ENCODE results near the gene TPCN1.
A peak's percentile ranks its signal among the peaks of the same experiment; 100 is the strongest.

TPCN1 gene

DNA sequence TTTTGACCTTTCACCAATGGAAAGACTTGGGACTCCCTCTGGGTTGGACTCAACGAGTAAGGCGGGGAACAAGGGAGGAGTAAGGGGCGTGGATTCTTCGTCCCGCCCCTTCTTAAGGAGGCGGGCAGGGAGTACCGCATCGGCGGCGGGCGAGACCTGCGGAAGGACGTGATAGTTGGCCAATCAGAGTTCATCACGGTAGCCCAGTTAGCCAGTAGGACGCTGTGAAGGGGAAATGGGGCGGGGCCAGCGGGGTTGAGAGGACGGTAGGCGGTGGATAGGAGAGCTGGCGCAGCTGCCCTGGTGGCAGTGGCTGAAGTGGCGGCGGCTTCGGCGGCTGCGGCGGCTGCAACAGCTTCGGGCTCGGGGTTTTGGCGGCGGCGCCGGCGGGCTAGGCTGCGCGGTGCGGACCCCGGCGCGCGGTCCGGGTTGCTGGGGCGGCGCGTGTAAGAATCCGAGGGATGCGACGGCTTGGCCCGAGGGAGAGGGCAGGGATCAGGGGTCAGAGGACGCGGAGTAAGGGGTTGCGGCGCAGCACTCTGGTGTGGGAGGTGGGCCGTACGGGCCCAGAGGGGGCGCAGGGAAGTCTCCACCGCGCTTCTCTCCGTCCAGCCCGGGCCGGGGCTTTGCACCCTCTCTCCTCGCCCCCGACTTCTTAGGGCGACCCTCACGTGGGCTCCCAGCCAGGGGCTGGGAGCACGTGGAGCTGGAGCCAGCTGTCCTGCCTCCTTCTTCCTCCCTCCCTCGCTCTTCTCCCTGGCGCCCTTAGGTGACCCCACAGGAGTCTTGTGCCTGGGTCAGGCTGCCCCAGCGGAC, at the start of gene TPCN1:
Gene TPCN1 (plus strand): TSS at position 284 of the 816 bp plus-strand sequence. CDS start 5,389 bp downstream, outside the sequence.
- ATAC-seq, result peak; percentile 96
- peak; percentile 98 for DNase-seq

DNA sequence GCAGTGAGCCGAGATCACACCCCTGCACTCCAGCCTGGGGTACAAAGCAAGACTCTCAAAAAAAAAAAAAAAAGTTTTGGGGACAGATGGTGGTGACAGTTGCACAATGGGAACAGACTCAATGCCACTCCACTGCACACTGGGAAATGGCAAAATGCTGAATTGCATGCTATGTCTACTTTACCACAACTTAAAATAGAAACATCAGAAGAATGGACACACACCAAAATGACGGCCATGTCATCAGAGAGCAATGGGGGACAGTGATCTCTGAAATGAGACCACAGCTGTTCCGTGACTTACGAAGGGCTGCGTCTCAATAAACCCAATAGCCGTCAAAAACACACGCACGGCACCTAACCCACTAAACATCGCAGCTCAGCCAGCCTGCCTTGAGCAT, 49.7 kb upstream of the TPCN1 start:
- DNase-seq, result no peak
- ATAC-seq, result no peak

DNA sequence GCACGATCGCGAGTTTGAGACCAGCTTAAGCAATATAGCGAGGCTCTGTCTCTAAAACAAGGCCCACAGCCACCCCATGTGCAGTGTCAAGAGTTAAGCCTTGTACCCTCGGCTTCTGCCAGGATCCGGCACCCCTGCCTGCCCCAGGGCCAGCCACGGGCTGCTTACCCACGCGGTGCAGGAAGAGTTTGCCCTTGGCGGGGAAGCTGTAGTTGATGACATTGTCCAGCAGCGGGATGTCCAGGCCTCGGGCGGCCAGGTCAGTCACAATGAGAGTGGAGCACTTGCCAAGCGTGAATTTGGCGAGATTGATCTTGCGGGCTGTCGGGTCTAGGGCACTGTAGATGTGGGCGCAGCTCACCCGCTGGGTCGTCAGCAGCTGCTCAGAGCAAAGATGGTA, 49.1 kb upstream of the TPCN1 start:
- ATAC-seq (no peak), DNase-seq (no peak)

DNA sequence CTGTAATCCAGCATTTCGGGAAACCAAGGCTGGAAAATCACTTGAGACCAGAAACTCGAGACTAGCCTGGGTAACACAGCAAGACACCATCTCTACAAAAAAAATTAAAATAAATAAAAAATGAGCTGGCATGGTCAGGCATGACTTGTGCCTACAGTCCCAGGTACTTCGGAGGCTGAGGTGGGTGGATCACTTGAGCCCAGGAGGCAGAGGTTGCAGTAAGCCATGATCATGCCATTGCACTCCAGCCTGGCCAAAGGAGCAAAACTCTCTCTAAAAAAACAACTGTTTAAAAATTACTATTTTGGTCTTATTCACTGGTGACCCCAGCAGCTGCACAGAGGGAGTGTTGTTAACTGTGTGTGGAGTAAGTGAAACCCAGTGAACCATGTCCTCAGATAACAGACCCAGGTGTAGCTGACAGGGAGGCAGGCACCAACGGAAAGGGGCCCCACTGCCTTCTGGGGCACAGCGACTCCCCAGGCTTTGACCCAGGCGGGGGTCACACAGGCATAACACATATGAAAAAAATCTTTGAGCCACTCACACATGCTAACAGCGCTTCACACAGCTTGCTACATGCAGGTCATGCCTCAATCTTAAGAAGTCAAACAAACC, 48.1 kb upstream of the TPCN1 start:
- DNase-seq (no peak), ATAC-seq (no peak)

DNA sequence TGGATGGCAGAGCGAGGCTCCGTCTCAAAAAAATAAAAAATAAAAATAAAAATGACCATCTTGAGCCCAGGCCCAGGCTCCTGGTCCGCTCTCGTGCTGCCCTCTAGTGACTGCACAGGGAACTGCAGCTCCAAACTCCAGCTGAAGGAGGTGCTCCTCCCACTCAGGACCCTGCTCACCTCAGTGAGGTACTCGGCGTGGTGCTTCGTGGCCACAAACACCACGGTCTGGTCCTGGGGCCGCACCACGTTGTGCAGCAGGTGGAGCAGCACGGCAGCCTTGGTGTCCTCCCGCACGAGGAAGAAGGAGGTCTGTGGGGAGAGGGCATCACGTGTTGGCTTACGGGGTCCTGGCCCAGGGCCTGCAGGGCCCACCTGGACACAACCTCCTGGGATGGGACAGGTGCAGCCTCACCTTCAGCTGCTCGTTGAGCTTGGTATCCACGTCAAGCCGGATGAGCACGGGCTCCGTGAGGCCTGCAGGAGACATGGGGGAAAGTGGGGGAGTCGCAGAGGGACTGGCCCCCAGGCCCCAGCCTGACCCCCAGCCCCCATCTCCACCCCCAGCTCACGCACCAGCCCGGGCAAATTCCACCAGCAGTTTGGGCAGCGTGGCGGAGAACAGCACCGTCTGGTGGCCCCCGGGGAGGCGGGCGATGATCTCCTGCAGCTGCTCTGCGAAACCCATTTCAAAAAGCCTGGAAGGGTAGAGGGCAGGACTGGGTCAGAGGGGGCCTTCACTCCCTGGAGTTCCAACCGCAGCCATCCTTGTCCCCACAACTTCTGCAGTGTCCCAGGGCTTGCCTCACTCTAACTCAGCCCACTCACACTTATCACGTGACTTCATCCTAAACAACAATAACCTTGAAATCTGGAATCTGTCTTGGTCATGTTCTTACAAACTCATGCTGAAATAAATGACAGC, 46.5 kb upstream of the TPCN1 start:
- ATAC-seq (peak; percentile 81), DNase-seq (peak; percentile 88)

DNA sequence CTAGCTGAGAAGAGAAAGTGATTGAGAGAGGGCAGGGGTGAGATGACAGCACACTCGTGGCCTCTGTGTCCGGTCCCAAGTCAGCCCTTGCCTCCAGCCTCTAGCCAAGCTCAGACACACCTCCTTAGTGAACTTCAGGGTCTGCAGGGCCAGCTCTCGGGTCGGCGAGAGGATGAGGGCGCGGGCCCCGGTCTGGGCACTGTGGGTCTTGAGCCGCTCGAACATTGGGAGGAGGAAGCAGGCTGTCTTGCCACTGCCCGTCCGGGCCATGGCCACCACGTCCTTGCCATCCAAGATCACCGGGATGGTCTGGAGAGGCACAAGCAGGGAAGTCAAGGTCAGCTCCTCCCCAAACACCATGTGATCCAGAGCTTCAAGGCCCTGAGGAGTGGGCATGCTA, 42.2 kb upstream of the TPCN1 start:
- ATAC-seq, result no peak
- no peak for DNase-seq

DNA sequence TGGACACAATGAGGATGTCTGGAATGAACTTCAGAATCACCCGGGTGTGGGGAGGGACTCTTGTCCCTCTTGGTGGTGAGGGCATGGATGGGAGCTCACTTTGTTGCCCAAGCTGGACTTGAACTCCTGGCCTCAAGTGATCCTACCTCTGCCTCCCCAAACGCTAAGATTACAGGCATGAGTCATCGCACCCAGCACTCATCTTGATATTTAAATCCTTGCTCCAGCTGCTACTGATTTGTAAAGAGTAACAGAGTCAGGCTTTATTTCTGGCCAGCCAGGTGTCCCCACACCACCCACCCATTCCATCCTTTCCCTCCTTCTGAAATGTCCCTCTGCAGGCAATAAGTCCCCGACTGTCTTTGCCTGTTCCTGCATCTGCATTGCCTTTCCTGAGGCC, 40.9 kb upstream of the TPCN1 start:
- no peak for ATAC-seq

DNA sequence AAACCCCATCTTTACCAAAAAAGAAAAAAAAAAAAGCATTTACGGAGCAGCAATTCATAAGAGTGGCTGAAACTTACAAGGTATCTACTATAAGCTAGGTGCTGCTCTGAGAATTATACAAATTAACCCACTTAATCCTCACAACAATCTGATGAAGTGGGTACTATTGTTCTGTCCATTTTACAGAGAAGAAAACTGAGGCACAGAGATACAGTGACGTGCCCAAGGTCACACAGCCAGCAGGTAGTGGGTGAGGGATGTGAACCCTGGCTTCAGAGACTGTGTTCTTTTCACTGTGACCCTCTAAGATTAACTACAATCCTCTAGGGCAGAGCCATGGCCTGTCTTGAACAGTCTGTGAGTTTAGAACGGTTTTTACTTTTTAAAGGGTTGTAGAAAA, 39.3 kb upstream of the TPCN1 start:
- no peak for ATAC-seq
- DNase-seq, result no peak

More for the DNA sequence above, 40.9 kb upstream of the TPCN1 start:
- DNase-seq, result no peak

DNA sequence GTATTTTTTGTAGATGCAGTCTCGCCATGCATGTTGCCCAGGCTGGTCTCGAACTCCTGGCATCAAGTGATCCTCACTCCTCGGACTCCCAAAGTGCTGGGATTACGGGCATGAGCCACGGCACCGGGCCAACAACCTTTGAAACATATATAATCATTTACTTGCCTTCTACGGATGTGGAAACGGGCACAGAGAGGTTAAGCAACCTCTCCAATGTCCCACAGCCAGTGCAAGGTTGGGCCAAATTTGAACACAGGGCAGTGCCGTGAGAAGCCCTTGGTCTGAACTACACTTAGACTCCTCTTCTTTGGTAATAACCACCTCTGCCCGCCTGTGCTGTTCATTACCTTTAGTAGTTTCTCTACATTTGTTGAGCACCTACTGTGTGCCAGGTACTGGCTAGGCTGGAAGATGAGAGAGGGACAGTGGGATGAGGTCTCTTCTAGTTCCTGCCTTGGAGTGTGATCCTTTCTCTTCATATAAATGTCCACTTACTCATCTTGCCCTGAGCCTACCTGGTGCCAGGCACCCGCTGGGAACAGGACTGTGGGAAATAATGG, 38.2 kb upstream of the TPCN1 start:
- ATAC-seq, result no peak
- no peak for DNase-seq

DNA sequence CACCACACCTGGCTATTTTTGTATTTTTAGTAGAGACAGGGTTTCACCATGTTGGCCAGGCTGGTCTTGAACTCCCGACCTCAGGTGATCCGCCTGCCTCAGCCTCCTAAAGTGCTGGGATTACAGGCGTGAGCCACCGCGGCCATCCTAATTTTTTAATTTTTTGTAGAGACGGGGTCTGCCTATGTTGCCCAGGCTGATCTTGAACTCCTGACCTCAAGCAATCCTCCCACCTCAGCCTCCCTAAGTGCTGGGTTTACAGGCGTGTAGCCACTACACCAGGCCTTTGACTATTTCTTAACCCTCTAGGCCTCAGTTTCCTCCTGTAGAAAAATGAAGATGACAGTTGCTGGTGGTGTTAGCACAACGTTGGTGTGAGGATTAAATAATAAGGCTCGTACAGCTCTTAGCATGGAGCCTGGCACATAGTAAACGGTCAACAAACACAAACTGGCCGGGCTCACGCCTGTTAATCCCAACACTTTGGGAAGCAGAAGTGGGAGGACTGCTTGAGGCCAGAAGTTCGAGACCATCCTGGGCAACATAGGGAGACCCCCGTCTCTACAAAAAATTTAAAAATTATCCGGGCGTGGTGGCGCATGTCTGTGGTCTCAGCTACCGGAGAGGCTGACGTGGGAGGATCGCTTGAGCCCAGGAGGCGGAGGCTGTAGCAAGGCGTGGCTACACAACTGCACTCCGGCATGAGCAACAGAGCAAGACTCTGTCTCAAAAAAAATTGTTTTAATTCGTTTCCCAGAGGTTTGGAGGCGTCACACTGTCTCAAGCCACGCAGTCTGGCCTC, 37.0 kb upstream of the TPCN1 start:
- DNase-seq, result no peak
- peak; percentile 71 for ATAC-seq

DNA sequence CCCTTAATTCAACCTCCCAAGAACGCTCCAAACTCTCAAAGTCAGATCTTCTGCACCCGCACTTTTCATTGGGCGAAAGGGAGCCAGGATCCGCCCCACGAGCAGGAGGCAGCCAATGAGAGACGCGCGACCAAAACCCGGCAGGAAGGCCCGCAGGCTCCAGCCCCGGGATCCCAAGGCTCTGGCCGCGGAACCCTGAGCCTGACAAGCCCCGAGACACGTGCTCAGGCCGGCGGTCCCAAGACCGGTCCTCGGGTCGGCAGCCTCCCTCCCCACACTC, 36.4 kb upstream of the TPCN1 start:
- peak; percentile 88 for ATAC-seq

DNA sequence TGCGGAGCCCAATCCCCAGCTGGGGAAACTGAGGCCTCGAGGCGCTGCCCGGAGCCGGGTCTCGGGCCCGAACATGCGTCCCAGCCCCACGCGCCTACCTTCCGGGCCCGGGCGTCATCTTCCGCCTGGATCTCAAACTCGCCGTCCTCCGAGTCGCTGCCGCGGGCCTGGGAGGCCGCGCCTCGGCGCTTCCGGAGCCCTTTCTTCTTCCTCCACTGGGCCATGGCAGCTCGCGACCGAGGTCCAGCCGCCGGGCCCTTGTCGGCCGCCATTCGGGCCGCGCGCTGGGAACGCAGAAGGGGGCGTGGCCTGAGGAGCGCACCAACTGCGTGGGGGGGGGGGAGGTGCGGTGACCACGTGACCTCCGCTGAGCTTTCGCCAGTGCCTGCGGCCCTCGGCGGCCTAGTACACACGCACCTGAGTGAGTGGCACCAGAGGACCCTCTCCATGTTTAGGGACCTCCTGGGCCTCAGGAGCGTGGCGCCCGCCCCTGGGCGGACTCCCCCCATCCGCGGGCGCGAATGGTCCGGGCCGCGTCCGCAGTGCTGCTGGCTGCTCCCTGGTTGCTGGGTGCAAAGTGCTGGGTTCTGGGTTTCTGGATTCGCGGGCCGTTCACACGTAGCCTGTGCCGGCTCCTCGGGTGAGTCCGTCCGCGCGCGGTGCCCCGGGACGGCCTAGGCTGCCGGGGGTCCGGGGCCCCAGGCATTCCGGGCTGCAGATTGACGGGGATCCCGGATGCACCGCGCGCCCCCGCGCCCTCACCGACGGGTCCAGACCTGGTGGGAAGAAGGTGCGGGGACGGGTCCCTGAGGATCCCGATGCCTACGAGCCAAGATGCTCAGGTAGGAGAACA, 35.9 kb upstream of the TPCN1 start, which contains the start of the genes DDX54 and RITA1:
Gene DDX54 (minus strand): TSS at position 299 of the 853 bp plus-strand sequence. CDS start 27 bp downstream, at position 272.
Gene RITA1 (plus strand): TSS at position 542 of the 853 bp plus-strand sequence. CDS start 1,026 bp downstream, outside the sequence.
- ATAC-seq (peak; percentile 63), DNase-seq (peak; percentile 89)

More for the DNA sequence above, 36.4 kb upstream of the TPCN1 start:
- DNase-seq, result peak; percentile 90

DNA sequence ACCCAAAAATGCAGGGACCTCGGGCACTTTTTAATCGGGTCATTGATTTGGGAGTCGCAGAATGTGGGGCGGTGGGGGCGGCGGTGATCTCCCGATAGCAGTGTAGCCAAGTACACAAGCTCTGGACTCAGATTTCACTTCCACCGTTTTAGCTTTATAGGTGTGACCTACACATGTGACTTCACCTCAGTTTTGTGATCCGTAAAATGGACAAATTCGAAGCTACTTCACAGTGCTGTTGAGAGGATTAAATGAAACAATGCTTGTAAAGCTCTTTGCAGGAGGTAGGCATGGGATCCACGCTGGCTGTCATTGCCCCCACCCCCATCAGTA, 35.3 kb upstream of the TPCN1 start:
- ATAC-seq (no peak), DNase-seq (no peak)

DNA sequence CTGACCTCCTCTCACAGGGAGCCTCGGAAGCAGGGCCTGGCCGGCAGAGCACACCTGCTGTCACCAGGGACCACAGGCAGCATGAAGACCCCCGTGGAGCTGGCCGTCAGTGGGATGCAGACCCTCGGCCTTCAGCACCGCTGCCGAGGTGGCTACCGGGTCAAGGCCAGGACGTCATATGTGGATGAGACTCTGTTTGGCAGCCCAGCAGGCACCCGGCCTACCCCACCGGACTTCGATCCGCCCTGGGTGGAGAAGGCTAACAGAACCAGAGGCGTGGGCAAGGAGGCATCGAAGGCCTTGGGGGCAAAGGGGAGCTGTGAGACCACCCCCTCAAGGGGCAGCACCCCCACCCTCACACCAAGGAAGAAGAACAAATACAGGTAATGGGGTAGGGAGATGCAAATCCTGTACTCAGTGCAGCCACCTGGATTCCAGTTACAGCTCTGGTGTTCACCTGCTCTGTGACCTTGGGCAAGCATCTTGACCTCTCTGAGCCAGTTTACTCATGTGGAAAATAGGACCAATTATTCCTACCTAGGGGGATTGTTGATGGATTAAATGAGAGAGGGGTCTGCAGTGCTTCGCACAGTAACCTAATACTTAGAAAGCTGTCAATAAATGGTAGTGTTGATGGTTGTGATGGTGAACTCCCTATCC, 34.5 kb upstream of the TPCN1 start:
- DNase-seq, result no peak
- ATAC-seq, result no peak

DNA sequence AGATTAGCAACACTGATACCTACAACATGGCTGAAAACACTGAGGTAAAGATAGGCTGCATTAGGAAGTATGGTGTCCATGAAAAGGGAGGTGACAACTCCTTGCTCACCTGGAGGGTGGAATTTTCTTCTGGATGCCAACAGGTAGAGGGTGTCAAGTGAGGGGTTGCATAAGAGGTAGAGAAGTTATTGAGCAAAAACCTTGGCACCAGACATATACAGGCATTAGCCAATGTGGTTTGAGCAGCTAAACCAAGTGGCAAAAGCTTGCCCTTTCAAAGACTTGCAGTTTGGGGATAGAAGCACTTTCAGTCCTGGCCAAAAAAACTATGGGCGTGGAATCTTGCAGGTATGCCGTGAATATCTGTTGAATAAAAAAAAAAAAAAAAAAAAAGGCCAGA, 31.9 kb upstream of the TPCN1 start:
- DNase-seq (no peak), ATAC-seq (no peak)

DNA sequence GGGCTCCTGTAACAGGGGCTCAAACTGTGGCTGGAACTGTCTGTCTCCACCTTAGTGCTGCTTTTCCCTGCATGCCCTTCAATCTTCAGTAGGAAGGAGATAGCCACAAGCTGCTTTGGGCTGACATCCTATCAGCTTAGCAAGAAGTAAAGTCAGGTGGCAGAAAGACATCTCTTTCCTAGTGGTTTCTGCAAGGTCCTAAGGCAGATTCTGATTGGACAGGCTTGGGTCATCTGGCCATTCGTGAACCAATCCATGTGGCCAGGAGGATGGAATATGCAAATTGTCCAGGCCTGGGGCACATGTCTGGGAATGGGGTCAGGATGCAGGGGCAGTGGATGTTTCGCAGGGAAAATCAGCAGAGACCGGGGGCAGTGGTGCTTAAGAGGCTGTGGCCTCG, 30.5 kb upstream of the TPCN1 start:
- no peak for ATAC-seq
- DNase-seq, result no peak

DNA sequence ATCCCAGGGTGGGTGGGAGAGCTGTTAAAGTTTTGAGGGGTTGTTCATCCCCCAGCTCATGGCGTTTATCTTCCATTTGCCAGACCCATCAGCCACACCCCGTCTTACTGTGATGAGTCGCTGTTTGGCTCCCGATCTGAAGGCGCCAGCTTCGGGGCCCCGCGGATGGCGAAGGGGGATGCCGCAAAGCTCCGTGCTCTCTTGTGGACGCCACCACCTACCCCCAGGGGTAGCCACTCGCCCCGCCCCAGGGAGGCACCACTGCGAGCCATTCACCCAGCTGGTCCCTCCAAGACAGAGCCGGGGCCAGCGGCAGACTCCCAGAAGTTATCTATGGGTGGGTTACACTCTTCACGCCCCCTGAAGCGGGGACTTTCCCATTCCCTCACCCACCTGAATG, 30.0 kb upstream of the TPCN1 start:
- no peak for DNase-seq
- ATAC-seq, result no peak

DNA sequence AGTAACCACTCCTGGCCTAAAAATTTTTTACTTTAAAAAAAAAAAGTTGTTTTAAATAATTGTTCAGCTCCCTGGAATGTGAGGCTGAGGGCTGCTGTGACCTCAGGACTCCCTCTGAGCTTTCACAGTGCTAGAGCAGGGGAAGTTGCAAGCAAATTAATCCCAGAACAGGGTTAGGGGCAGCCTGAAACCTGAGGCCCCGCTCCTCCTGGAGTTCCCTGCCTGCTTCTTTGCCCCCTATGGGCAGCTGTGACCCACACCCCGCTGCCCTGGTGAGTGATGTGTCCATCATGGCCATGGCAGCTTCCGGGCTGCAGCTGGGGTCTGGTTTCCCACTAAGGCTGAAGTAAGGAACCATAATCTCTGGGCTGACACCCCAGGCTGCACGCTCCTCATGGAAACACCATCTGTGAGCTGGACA, 26.3 kb upstream of the TPCN1 start:
- DNase-seq (no peak), ATAC-seq (no peak)

DNA sequence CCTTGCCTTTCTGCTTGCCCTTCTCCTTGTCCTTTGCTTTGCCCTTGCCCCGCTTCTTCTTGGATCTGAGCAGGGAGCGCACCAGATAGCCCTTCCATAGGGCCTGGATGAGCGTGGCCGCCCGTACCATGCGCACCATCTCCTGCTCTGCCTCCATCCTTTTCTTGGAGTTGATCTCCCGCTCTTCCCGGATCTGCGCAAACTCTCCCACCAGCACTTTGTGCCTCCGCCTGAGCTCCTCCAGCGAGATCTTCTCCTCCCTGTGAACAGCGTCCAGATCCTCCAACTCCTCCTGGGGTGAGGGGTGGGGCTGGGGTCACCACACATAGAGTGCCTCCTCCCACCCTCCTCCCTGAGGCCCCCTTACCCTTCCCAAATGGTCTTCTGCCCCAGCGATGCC, 25.7 kb upstream of the TPCN1 start:
- ATAC-seq, result no peak
- DNase-seq, result no peak

DNA sequence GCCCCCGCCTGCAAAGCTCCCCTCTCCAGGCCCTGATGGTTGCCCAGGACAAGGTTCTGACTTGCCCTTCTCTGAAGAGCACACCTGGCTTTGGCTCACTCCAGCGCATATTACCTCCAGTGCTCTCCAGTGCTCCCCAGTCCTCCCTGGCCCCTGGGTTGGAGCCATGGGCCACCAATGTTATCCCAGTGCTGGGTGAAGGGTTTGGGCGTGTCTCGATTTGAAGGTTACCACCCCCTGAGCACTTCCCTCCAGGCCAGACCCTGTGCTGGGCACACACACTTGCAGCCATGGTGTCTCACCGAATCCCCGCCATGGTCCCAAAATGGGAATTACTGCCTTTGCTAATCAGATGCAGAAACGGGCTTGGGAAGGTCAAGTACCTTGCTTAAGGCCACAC, 24.7 kb upstream of the TPCN1 start:
- ATAC-seq (no peak), DNase-seq (no peak)
